ENCODE measurements around the gene BOC.

BOC gene

GRCh38 chr3:113287803-113288648 lies 76.7 kb downstream of the BOC start:
- peak in 2 of 3 donors; percentile 20 to 29 for DNase-seq (ENCODE audit: low read depth in 3 of 3)

GRCh38 chr3:113288881-113289280 lies 77.5 kb downstream of the BOC start:
- DNase-seq (ENCODE audit: low read depth in 3 of 3), result no peak

- DNase-seq (ENCODE audit: low read depth in 3 of 3), result no peak
Measured at GRCh38 chr3:113291572-113291971, 80.2 kb downstream of the BOC start.

DNA sequence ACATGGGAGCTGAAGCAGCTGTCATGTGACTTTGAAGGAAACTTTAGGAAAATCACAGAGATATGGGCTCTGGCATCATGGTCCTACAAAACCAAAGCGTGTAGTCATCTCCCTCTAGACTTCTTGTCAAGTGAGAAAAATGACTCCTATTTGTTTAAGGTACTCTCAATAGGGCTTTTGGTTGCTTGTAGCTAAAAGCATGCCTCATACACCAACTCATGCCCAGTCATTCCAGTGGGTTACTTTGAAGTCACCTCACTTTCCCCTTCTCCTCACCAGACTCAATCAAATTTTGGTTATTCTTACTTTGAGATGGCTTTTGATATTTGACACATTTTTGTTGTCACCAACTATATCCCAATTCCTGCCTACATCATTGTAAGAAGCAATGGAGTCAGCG lies 81.6 kb downstream of the BOC start:
- no peak for DNase-seq (ENCODE audit: low read depth in 3 of 3)

- no peak for DNase-seq (ENCODE audit: low read depth in 3 of 3)
Measured at GRCh38 chr3:113293348-113293747, 82.0 kb downstream of the BOC start.

GRCh38 chr3:113295463-113295862 lies 84.1 kb downstream of the BOC start:
- DNase-seq (ENCODE audit: low read depth in 3 of 3), result no peak

DNA sequence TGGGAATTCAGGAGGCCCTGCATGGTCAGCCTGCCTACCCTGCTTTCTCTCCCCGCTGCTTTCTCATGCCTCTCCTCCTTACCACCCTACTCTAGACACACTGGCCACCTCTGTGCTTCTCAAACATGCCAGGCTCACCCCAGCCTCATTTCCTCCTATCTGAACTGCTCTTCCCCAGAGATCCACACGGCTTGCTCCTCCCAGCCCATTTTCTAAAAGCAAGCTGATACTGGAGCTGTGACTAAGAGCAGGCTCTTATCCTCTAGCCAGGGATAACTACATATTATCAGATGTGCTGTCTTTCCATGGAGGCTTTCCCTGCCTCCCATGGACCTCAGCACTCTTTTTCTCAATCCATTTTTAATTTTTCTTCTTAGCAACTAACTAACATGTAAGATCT lies 85.9 kb downstream of the BOC start:
- no peak for DNase-seq (ENCODE audit: low read depth in 3 of 3)

DNA sequence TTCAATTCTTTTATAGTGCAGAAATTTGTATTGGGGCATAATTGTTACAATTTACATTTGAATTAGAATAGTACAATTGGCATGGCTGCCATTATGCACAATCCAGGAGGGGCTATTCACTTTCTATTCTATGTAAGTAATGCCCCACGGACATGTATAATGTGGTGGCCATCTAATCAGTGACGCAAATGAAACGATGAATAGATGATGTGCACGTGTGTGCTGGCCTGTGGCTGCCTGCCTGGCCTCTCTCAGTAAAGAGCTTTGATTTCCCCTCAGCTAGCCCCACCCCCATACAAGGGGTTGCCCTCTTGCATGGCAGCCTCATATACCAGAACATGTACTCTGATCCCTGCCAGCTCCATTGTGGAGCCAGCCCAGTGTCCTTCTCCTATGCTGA lies 86.5 kb downstream of the BOC start:
- no peak for DNase-seq (ENCODE audit: low read depth in 3 of 3)

GRCh38 chr3:113300596-113300995 lies 89.2 kb downstream of the BOC start:
- DNase-seq (ENCODE audit: low read depth in 3 of 3), result no peak

GRCh38 chr3:113304102-113304501 lies 92.7 kb downstream of the BOC start:
- no peak for DNase-seq (ENCODE audit: low read depth in 3 of 3)

DNA sequence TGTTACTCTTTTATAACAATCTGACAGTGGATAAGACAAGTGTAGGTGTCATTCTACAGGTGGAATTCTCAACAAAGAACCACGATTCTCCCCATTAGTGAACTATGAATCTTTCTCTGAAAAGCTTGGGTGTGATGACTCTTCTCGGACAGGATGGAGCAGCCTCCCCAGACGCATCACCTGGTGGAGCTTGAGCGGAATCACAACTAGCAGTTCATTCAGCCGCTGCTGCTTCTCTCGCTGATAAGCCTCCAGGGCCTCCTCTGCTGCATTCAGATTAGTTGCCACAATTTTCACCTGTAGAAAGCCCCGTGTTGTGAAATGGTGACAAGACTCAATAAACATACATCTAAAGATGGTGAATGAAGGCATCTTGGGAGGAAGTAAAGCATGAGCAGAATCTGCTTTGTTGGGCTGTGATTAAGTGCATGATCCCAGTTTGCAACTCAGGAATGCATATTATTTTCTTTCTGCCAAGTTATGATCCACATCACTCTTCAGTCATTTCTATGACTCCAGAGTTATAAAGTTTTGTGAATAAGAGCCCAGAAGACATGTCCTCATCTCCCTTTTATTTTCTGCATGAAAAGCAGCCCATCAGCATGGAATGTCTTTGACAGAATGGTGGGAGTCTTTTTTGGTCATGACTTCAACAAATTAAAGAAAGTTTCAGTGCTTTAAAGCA lies 93.6 kb downstream of the BOC start:
- DNase-seq (ENCODE audit: low read depth in 3 of 3), result no peak

DNA sequence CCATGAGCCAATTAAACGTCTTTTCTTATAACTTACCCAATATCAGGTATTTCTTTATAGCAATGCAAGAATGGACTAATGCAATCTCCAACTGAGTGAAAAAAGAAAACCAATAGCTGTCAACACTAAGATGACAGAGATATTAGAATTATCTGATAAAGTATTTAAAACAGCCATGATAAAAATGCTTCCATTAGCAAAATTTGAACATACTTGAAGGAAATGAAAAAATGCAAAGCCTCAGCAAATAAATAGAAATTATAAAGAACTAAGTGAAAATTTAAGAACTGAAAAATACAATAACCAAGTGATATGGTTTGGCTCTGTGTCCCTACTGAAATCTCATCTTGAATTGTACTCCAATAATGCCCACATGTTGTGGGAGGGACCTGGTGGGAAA lies 99.6 kb downstream of the BOC start:
- no peak for DNase-seq (ENCODE audit: low read depth in 3 of 3)

GRCh38 chr3:113312416-113312815 lies 101.1 kb downstream of the BOC start:
- no peak for DNase-seq (ENCODE audit: low read depth in 3 of 3)

GRCh38 chr3:113314923-113315322 lies 103.6 kb downstream of the BOC start:
- no peak for DNase-seq (ENCODE audit: low read depth in 3 of 3)

GRCh38 chr3:113329757-113330156 lies 118.4 kb downstream of the BOC start:
- no peak for DNase-seq (ENCODE audit: low read depth in 3 of 3)

DNA sequence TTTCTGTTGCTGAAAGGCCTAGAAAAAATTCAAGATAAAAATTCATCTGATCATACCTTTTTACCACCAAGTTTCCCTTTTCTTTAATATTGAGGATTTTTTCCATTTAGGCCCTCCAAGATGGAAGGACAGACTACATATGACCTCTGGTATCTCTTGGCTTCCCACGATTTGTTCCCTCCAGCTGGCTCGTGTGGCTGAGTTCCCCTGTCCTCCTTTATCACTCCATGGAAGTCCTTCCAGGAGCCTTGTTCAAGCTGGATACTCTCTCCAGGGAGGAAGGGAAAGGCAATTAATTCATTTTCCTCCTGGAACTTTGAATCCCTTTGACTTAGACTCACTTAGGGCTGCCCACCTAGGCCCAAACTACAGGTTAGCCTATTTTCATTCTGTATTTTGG lies 119.4 kb downstream of the BOC start:
- no peak for DNase-seq (ENCODE audit: low read depth in 3 of 3)

DNA sequence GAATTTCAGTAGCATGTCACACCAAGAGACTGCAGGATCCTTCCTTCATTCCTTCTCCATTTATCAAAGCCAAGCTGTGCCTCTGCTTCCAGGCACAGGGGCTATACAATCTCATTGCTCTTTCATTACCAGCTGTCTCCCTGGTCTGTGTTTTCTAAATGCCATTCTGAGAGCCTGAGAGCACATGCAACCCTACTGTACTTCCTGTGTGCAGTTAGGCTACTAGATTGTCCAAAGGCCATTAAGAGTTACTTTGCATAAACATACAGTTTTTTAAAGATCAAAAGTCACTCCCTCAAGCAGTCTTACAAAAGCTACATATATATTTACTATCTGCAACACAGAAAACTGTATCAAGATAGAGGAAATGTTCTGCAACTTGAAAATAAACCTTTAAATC lies 119.8 kb downstream of the BOC start:
- no peak for DNase-seq (ENCODE audit: low read depth in 3 of 3)
